Neuronal stem cell (in vitro differentiated cells): Measurements from ENCODE around the gene ANO7.

Experiments used
- DNase-seq: peaks from one replicate; pipeline ENCODE4 v3.0.0-alpha.2; 2013; ENCODE audit warnings: low spot score
- H2AFZ ChIP-seq: one replicate; pipeline ENCODE4 v1.6.1; 2013; ENCODE audit warnings: mild to moderate bottlenecking, low read length, inconsistent platforms
- H2AK5ac ChIP-seq: 2 replicates; pipeline ENCODE4 v1.6.1; 2013; ENCODE audit warnings: low read depth, mild to moderate bottlenecking, inconsistent platforms, low read length, moderate library complexity, mixed read lengths
- H2BK120ac ChIP-seq: 2 replicates; pipeline ENCODE4 v1.6.1; 2013; ENCODE audit warnings: low read depth, mild to moderate bottlenecking, inconsistent platforms, low read length, moderate library complexity, mixed read lengths
- H2BK12ac ChIP-seq: one replicate; pipeline ENCODE4 v1.6.1; 2013; ENCODE audit warnings: low read length, inconsistent platforms
- H2BK15ac ChIP-seq: 2 replicates; pipeline ENCODE4 v1.6.1; 2013; ENCODE audit warnings: mild to moderate bottlenecking, low read length, inconsistent platforms, mixed read lengths
- H2BK5ac ChIP-seq: one replicate; pipeline ENCODE4 v1.6.1; 2013; ENCODE audit warnings: inconsistent platforms, mild to moderate bottlenecking, low read length, moderate library complexity
- H3K14ac ChIP-seq: one replicate; pipeline ENCODE4 v1.6.1; 2013; ENCODE audit warnings: low read length, inconsistent platforms
- H3K18ac ChIP-seq: 2 replicates; pipeline ENCODE4 v1.6.1; 2013; ENCODE audit warnings: low read length, inconsistent platforms
- H3K23ac ChIP-seq: 2 replicates; pipeline ENCODE4 v1.6.1; 2013; ENCODE audit warnings: low read depth, mild to moderate bottlenecking, mixed read lengths, low read length, inconsistent platforms; ENCODE audit not compliant: poor library complexity
- H3K27ac ChIP-seq: replicated peaks from 3 replicates; pipeline ENCODE4 v1.5.1; 2013; ENCODE audit warnings: low read length, inconsistent platforms
- H3K27me3 ChIP-seq, 3 experiments: 2 replicates each; pipeline ENCODE4 v1.6.1; 2013; ENCODE audit warnings: low read length in 3 of 3, mild to moderate bottlenecking in 2 of 3, inconsistent platforms in 1 of 3, low read depth in 1 of 3, mixed read lengths in 1 of 3, moderate library complexity in 1 of 3; ENCODE audit not compliant: control insufficient read depth in 3 of 3, insufficient read depth in 3 of 3
- H3K36me3 ChIP-seq, 2 donors: replicated peaks in 1 of 2; 2 replicates each; pipeline ENCODE4 v1.6.1; 2013; ENCODE audit warnings: low read length in 2 of 2; ENCODE audit not compliant: control insufficient read depth in 2 of 2, insufficient read depth in 2 of 2
- H3K4ac ChIP-seq: 2 replicates; pipeline ENCODE4 v1.6.1; 2013; ENCODE audit warnings: inconsistent platforms, mild to moderate bottlenecking, low read length, moderate library complexity
- H3K4me1 ChIP-seq, 2 donors: 1 replicate in 1 of 2; 2 replicates in 1 of 2; pipeline ENCODE4 v1.6.1; 2013; ENCODE audit warnings: low read length in 2 of 2, low read depth in 1 of 2; ENCODE audit not compliant: control insufficient read depth in 2 of 2, insufficient read depth in 1 of 2
- H3K4me2 ChIP-seq: one replicate; pipeline ENCODE4 v1.6.1; 2013; ENCODE audit warnings: mild to moderate bottlenecking, low read length, inconsistent platforms; ENCODE audit not compliant: insufficient read depth, poor library complexity, severe bottlenecking
- H3K4me3 ChIP-seq, 2 donors: 2 replicates each; pipeline ENCODE4 v1.5.1; 2013; ENCODE audit warnings: low read length in 2 of 2, mild to moderate bottlenecking in 2 of 2, inconsistent platforms in 1 of 2, moderate library complexity in 1 of 2
- H3K79me1 ChIP-seq: one replicate; pipeline ENCODE4 v1.6.1; 2013; ENCODE audit warnings: low read depth, mild to moderate bottlenecking, inconsistent platforms, low read length, moderate library complexity
- H3K9ac ChIP-seq: one replicate; pipeline ENCODE4 v1.6.1; 2013; ENCODE audit warnings: mild to moderate bottlenecking, low read depth, low read length, inconsistent platforms; ENCODE audit not compliant: poor library complexity
- H3K9me3 ChIP-seq, 2 donors: replicated peaks in 1 of 2; 2 replicates each; pipeline versions ENCODE3 to v1.6.1; 2013; ENCODE audit warnings: low read length in 2 of 2, mild to moderate bottlenecking in 2 of 2, inconsistent platforms in 1 of 2, low read depth in 1 of 2, mixed read lengths in 1 of 2, moderate library complexity in 1 of 2; ENCODE audit not compliant: control insufficient read depth in 2 of 2, insufficient read depth in 1 of 2
- H4K8ac ChIP-seq: one replicate; pipeline ENCODE4 v1.6.1; 2013; ENCODE audit warnings: low read depth, mild to moderate bottlenecking, inconsistent platforms, low read length, moderate library complexity
- H4K91ac ChIP-seq: one replicate; pipeline ENCODE4 v1.6.1; 2013; ENCODE audit warnings: low read length, low read depth, mild to moderate bottlenecking, inconsistent platforms; ENCODE audit not compliant: poor library complexity
- WGBS, 2 donors: extraction: QIAGEN DNeasy Blood & Tissue Kit; methylation state at CpG; one replicate each; pipeline ENCODE4 v1.1.7; 2013; ENCODE audit warnings: missing lambda C conversion rate in 2 of 2, mixed read lengths in 1 of 2; ENCODE audit not compliant: insufficient read length in 2 of 2, insufficient replicate concordance in 1 of 2; ENCODE audit errors: extremely low coverage in 2 of 2; 5-methylcytosine and 5-hydroxymethylcytosine counted together

The ANO7 gene

DNA sequence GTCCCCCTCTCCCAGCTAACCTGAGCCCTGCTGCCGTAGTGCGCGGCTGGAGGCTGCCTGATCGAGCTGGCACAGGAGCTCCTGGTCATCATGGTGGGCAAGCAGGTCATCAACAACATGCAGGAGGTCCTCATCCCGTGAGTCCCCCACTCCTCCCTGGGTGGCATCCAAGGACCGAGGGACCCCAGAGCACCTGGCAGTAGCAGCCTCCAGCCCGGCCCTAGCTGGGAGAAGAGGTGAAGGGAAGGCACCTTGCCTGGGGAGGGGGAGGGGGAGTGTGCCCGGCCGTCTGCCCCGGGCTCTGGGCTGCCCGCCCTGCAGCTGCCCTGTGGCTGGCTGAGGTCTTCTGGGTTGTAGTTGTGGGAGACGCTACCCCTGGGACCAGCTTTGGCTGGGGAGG is 26.3 kb downstream of the ANO7 start:
- Histone ChIP-seq H3K4me1 (peaks cover 3 to 19% of the 10 kb centered on the region in 2 donors), H3K4ac (no peak overlapping the region), H2BK15ac (peak overlapping the region; percentile 98), H3K27me3 (peaks cover 0 to 26% (median 0%) of the 10 kb centered on the region in 3 experiments), H2BK120ac (no peak overlapping the region), H3K36me3 (no peaks in the 10 kb centered on the region), H2AFZ (no peak overlapping the region), H4K8ac (no peak overlapping the region), H3K4me3 (no peak overlapping the region), H2AK5ac (peak overlapping the region; percentile 98), H3K4me2 (no peak overlapping the region), H4K91ac (no peak overlapping the region), H2BK5ac (peak overlapping the region; percentile 60), H3K18ac (peak overlapping the region; percentile 71), H3K14ac (no peak overlapping the region), H3K9ac (no peak overlapping the region), H3K27ac (no peak overlapping the region), H3K9me3 (no peaks in the 10 kb centered on the region), H3K79me1 (no peaks in the 10 kb centered on the region), H2BK12ac (peak overlapping the region; percentile 84), H3K23ac (no peak overlapping the region)
- no peak for DNase-seq
- no CpG with 5 or more reads among the region's 12 CpGs for WGBS, 2 donors

DNA sequence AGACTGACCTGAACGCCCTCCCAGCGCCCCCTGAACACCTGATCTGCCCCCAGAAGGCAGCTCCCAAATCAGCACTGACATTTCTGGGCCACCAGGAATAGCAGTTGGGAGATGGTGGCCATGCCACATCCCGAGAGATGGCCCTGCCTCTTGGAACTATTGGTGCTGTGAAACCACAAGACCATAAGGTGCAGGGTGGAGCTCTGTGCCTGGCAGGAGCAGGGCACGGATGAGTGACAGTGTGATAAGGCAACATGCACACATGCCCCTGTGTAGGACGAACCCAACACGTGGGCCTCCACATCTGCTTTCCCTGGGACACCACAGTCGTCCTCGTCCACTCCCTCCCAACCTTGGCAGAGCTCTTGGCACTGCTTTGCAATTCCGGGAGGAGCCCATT is 26.9 kb downstream of the ANO7 start:
- Histone ChIP-seq H2AK5ac (peak overlapping the region; percentile 98), H3K9ac (no peak overlapping the region), H3K27ac (no peak overlapping the region), H3K4me2 (no peak overlapping the region), H2BK15ac (peak overlapping the region; percentile 98), H3K23ac (peak overlapping the region; percentile 73), H2AFZ (no peak overlapping the region), H4K91ac (no peak overlapping the region), H2BK5ac (peak overlapping the region; percentile 60), H3K4ac (peak overlapping the region; percentile 95), H3K4me1 (peaks cover 3 to 19% of the 10 kb centered on the region in 2 donors), H3K79me1 (no peaks in the 10 kb centered on the region), H4K8ac (no peak overlapping the region), H3K36me3 (no peaks in the 10 kb centered on the region), H2BK12ac (peak overlapping the region; percentile 94), H3K18ac (peak overlapping the region; percentile 74), H2BK120ac (peak overlapping the region; percentile 61), H3K9me3 (no peaks in the 10 kb centered on the region), H3K14ac (peak overlapping the region; percentile 75), H3K4me3 (no peak overlapping the region), H3K27me3 (peaks cover 0 to 26% (median 0%) of the 10 kb centered on the region in 3 experiments)
- WGBS, 2 donors = no CpG with 5 or more reads among the region's 9 CpGs
- no peak for DNase-seq

DNA sequence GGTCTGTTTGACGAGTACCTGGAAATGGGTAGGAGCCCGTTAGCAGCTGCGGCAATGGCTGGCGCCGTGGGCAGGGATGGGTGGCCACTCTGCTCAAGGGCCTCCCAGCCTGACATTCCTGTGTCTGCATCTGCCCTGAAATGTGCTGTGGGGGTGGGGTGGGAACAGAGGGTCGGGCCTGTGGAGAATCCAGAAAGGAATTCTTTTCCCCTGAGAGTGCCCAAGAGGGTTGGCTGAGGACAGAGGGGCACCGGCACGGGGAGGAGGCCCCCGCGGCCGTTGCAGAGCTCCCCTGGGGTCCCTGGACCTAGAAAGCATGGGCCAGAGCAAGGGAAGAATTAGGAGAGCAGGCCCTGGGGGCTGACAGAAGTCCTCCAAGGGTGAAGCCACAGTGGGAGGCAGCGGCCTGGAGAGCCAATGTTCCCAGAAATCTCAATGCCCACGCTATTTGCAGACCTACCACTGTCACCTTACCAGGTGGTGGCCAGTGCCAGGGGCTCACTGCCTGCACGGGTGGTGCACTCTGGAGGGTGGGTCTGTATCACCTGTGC is 27.8 kb downstream of the ANO7 start:
- no peak overlapping the region for H2BK12ac ChIP-seq
- H3K9ac ChIP-seq = no peak overlapping the region
- peak overlapping the region; percentile 1 for H3K27ac ChIP-seq
- H2BK5ac ChIP-seq = no peak overlapping the region
- H3K4me2 ChIP-seq = no peak overlapping the region
- WGBS, 2 donors = no CpG with 5 or more reads among the region's 14 CpGs
- H3K4ac ChIP-seq = no peak overlapping the region
- peak overlapping the region; percentile 74 for H3K18ac ChIP-seq
- no peaks in the 10 kb centered on the region for H3K79me1 ChIP-seq
- H2BK15ac ChIP-seq = peak overlapping the region; percentile 45
- no peak overlapping the region for H4K91ac ChIP-seq
- no peak for DNase-seq
- H2AFZ ChIP-seq = no peak overlapping the region
- H3K4me1 ChIP-seq = peaks cover 3 to 18% of the 10 kb centered on the region in 2 donors
- H3K4me3 ChIP-seq = no peak overlapping the region
- H2AK5ac ChIP-seq = peak overlapping the region; percentile 98
- H4K8ac ChIP-seq = no peak overlapping the region
- no peaks in the 10 kb centered on the region for H3K36me3 ChIP-seq
- H2BK120ac ChIP-seq = peak overlapping the region; percentile 0
- no peak overlapping the region for H3K23ac ChIP-seq
- H3K9me3 ChIP-seq = no peaks in the 10 kb centered on the region
- no peak overlapping the region for H3K14ac ChIP-seq
- H3K27me3 ChIP-seq = peaks cover 0 to 26% (median 0%) of the 10 kb centered on the region in 3 experiments

DNA sequence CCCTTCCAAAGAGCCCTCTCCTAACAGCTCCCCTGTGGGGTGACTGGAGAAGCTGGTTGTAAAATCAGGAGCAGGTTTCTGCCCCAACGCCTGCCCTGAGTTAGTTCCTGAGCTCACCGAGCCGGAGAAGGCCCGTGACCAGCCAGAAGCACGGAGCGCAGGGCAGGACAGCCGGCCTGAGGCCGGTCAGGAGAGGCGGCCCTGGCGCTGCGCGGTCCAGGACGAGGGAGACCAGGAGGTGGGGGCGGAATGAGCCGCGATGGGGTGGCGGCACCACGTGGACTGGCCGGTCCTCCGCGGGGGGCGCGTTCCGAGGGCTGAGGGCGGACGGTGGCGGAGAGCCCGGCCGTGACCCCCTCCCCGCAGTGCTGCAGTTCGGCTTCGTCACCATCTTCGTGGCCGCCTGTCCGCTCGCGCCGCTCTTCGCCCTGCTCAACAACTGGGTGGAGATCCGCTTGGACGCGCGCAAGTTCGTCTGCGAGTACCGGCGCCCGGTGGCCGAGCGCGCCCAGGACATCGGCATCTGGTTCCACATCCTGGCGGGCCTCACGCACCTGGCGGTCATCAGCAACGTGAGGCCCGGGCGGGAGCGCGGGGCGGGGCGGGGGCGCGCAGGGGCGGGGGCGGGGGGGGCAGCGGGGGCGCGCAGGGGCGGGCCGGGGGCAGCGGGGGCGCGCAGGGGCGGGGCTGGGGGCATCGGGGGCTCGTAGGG is 29.0 kb downstream of the ANO7 start:
- WGBS, 2 donors = no CpG with 5 or more reads among the region's 77 CpGs
- Histone ChIP-seq H3K9ac (peak overlapping the region; percentile 90), H3K27me3 (peaks cover 0 to 16% (median 0%) of the 10 kb centered on the region in 3 experiments)

More for the DNA sequence above, 29.0 kb downstream of the ANO7 start:
- H4K8ac ChIP-seq = peak overlapping the region; percentile 70
- H3K14ac ChIP-seq = peak overlapping the region; percentile 89
- H2BK5ac ChIP-seq = no peak overlapping the region
- H3K23ac ChIP-seq = peak overlapping the region; percentile 89
- no peak overlapping the region for H2BK120ac ChIP-seq
- peak overlapping the region; percentile 97 for H2BK15ac ChIP-seq
- peak overlapping the region; percentile 87 for H3K4me2 ChIP-seq
- DNase-seq = peak; percentile 71
- H3K36me3 ChIP-seq = no peaks in the 10 kb centered on the region
- no peaks in the 10 kb centered on the region for H3K79me1 ChIP-seq
- no peaks in the 10 kb centered on the region for H3K9me3 ChIP-seq
- H2AK5ac ChIP-seq = peak overlapping the region; percentile 28
- peaks cover 3 to 12% of the 10 kb centered on the region in 2 donors for H3K4me1 ChIP-seq
- peak overlapping the region; percentile 84 for H3K27ac ChIP-seq
- H3K4ac ChIP-seq = no peak overlapping the region
- peak overlapping the region; percentile 96 for H2AFZ ChIP-seq
- peak overlapping the region; percentile 99 for H3K18ac ChIP-seq
- H3K4me3 ChIP-seq = peak overlapping the region; percentile 58 to 83
- H4K91ac ChIP-seq = no peak overlapping the region
- H2BK12ac ChIP-seq = peak overlapping the region; percentile 94
